Posterior cingulate gyrus (tissue), 11 donors: Measurements from ENCODE around the gene ANKDD1B.
A peak's percentile ranks its signal among the peaks of the same experiment; 100 is the strongest.

ENCODE experiments used
- DNase-seq, 10 donors: peaks; one replicate each; pipeline versions ENCODE4 v3.0.0 to v3.0.0-alpha.2; 2020 to 2021; ENCODE audit warnings: mixed read lengths in 3 of 10
- intact Hi-C: fragments of 100-400 bp; cut with DNase I; formaldehyde crosslinking; loops from one replicate; pipeline ENCODE4 v1.15.1; 2023

ANKDD1B gene

DNA sequence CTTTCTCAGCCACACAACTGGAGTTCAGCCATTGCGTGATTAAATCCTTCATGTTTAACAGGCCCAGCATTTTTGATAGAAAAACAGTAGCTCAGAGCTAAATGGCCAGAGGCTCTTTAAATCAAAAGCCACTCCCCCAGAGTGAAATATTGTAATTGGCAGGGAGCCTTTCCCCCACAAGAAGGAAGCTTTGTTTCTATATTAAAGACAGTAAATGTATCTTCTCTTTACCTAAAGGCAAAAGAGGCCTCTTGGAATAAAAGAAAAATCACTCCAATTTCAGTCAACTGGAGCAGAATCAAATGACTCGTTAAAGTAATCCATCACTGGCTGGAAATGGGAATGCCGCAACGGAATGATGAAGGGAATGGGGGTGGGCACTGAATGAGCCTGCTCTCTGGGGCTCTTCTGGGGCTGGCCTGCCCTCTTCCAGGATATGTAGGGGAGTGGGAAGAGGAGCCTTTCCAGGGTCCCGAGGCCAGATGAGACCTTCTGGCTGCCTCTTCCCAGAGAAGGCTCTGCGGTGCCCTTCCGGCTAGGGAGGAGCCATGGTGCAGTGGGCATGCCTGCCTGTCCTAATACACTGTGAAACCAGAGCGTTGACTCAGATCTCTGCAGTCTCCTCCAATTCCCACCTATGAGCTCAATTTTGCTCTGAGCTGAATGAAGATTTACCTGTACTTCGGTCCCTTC, 45.2 kb downstream of the ANKDD1B start:
- DNase-seq, result peak in 9 of 10 donors; percentile 35 to 92 (median 44)
- intact Hi-C loops, result no loop called here

DNA sequence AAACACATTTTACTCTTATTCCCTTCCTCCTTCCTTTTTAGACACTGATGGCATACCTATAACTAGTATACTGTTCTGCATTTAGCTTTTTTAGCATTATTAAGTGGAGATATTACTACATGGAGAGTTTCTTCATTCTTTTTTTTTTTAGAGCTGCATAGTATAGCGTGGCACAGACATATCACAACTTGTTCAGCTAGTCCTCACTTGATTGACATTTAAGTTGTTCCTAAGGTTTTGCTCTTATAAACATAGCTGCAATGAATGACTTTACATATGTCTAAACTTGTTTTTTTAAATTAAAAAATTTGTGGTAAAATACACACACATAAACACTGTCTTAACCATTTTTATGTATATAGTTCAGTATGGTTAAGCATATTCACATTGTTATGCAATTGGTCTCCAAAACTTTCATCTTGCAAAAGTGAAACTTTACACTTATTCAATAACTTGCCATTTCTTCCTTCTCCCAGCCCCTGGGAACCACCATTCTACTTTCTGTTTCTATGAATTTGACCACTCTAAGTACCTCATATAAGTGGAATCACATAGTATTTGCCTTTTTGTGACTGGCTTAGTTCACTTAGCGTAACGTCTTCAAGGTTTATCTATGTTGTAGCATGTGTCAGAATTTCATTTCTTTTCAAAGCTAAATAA, 48.7 kb downstream of the ANKDD1B start:
- intact Hi-C loops, result no loop called here
- DNase-seq, result no peak

DNA sequence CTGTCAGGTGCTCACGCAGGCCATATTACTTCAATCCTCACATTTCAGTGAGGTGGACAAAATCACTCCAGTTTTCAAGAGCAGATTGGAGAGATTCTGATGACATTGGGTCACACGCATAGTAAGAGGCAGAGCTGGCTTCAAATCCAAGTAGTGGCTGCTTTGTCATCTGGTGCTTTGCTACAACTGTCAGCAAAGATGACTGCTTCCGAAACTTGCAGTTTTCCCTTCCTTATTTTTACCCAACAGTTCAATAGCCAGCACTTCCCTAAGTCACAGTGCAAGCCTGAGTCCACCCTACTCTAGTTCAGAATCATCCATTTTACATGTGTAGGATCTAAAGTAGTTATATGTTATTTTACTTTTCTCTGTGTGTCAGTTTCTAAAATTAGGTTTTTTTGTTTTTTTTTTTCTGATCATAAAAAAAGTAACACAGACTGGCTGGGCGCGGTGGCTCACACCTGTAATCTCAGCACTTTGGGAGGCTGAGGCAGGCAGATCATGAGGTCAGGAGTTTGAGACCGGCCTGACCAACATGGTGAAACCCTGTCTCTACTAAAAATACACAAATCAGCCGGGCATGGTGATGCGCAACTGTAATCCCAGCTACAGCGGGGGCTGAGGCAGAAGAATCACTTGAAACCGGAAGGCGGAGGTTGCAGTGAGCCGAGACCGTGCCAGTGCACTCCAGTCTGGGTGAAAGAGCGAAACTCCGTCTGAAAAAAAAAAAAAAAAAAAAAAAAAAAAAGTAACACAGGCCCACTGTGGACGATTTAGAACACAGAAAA, 49.6 kb downstream of the ANKDD1B start:
- intact Hi-C loops, result no loop called here
- no peak for DNase-seq

- no peak for DNase-seq
- intact Hi-C loops, result no loop called here
Observed at GRCh38 chr5:75662061-75662460, 50.8 kb downstream of the ANKDD1B start.

- intact Hi-C loops, result no loop called here
- DNase-seq, result no peak
Observed at GRCh38 chr5:75663579-75664284, 52.5 kb downstream of the ANKDD1B start.

DNA sequence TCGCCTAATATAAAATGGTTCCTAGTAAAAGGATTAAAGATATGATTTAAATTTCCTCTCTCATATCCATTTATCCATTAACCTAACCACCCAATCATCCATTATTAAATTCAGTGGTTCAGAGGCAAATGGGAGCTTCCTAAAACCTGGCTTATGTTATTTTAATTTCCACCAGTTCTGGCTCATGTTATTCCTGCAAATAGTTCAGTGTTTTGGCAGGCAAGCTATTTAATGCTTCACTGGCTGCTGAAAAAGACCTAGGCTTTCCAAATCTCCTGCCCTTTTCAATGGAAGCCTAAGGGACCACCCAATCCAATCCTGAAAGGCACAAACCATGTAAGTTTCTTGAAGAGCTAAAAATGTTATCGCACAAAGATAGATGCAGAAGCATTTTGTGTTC, 53.7 kb downstream of the ANKDD1B start:
- intact Hi-C loops, result loop anchor here (5.0 kb wide), 1 partner anchor 153 kb away; the partner anchor contains the start of genes CERT1 and POLK
- DNase-seq, result no peak

GRCh38 chr5:75666801-75667200, 55.5 kb downstream of the ANKDD1B start:
- intact Hi-C loops, result loop anchor here (5.0 kb wide), 1 partner anchor 154 kb away; the partner anchor contains the start of genes CERT1 and POLK
- DNase-seq, result no peak

DNA sequence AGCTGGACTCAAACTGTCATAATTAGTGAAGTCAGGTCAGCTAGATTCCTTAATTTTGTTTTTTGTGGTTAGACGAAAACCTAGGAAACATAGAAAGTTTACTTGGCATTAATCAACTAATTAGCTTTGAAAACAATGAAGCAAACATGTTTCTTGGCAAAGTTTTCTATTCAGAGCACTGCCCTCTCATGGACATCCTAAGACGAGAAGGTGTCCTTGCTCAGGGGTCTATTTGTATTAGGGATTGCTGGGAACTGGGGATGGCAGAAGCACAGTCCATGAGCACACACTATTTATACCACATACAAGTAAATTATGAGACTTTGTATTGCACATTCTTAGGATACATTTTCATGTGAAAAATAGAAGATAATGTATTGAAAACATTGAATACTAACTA, 56.3 kb downstream of the ANKDD1B start:
- no peak for DNase-seq
- intact Hi-C loops, result loop anchor here (5.0 kb wide), 1 partner anchor 155 kb away; the partner anchor contains the start of genes CERT1 and POLK

DNA sequence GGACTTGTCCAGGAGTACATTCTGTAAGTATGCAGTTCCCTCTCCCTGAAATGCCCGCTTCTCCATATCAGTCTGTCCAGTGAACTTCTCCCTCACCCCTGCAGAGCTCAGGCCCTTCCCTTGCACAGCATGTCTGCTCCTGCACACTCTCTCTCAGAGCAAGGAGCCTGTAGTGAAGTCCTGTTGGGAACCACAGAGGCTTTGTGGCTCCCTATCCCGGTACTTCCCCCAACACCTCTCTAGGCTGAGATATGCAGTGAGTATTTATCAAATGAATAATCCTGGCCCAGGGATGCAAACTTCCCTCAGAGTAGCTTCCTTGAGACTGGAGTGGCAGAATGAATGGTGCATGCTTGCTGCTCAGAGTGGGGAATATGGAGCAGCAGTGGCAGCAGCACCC, 57.2 kb downstream of the ANKDD1B start:
- DNase-seq, result no peak
- intact Hi-C loops, result loop anchor here (5.0 kb wide), 1 partner anchor 156 kb away; the partner anchor contains the start of genes CERT1 and POLK

DNA sequence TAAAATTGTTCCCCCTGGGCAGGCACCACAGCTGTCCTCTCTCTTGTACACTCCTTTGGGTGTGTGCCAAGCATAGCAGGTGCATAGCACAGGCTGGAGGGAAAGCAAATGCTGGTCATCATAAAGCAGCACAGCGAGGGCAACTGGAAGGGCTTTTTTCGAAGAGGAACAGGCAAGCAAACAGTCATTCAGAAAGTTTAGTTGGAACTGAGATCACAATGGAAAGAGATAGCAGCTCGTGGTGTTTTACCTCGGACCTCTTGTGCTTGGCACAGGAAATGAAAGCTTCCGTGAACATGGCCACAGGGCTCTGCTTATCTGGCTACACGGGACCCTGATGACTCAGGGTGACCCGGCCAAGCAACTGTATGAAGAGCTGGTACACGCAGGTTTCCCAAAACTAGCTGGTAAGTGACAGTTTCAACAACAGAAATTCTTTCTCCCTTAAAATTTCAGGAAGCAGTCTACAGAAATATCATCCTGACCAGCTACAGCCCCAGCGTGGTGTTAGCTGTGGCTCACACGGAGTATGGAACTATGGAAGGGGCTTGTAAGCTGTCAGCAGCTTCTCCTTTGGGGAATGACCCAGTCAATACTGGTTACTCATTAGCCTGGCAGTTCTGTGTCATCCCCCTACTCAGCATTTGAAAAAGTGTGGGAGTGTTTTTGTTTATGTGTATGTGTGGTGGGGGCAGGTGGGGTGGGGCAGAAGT, 57.9 kb downstream of the ANKDD1B start:
- DNase-seq, result peak in 1 of 10 donors; percentile 10
- intact Hi-C loops, result loop anchor here (5.0 kb wide), 1 partner anchor 157 kb away; the partner anchor contains the start of genes CERT1 and POLK

DNA sequence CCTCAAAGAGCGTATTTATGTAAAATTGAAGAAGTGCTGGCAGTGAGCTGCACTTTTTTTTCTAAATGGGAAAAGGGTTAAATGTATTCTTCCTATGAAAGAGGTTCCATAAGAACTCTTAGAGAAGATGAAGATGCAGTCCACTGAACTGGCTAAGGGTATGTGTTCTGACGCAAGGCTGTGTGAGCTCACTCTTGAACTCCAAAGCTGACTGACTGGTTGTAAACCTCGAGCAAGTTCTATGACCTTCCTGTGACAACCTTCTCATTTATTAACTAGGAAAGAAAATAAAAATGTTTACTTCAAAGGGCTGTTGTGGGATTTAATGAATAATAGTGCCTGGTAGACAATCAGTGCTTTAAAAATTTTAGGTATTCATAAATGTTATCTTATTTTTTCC, 59.3 kb downstream of the ANKDD1B start:
- intact Hi-C loops, result no loop called here
- DNase-seq, result no peak

GRCh38 chr5:75671506-75671905, 60.3 kb downstream of the ANKDD1B start:
- intact Hi-C loops, result no loop called here

GRCh38 chr5:75672616-75673015, 61.4 kb downstream of the ANKDD1B start:
- intact Hi-C loops, result no loop called here
- no peak for DNase-seq

More at GRCh38 chr5:75671506-75671905, 60.3 kb downstream of the ANKDD1B start:
- no peak for DNase-seq

GRCh38 chr5:75675783-75676182, 64.5 kb downstream of the ANKDD1B start:
- intact Hi-C loops, result no loop called here
- no peak for DNase-seq

- no peak for DNase-seq
- intact Hi-C loops, result no loop called here
Observed at GRCh38 chr5:75677607-75678006, 66.4 kb downstream of the ANKDD1B start.

GRCh38 chr5:75678155-75678554, 66.9 kb downstream of the ANKDD1B start:
- intact Hi-C loops, result no loop called here
- DNase-seq, result no peak

- DNase-seq, result no peak
- intact Hi-C loops, result loop anchor here (2.0 to 10.0 kb wide), 2 partner anchors 346 to 444 kb away; partner anchors contain the start of genes ANKRD31 and HMGCR
Observed at GRCh38 chr5:75681125-75681830, 70.0 kb downstream of the ANKDD1B start.

DNA sequence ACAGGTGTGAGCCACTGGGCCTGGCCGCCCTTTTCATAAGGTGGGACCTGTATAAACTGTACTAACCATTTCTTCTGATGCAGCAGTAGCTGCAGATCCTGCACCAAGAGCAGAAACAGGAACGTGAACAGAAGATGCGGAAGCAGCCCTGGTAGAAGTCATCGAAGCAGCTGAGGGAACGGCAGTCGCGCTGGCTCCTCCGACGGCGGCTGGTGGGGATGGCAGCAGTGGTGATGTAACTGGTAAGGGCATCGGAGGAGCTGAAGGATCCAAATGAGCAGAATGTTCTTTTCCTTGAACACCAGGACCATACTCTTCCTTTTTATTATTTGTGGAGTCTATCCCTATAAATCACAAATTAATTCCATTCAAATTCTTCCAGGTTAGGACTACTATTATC, 73.9 kb downstream of the ANKDD1B start:
- intact Hi-C loops, result loop anchor here (10.0 kb wide), 1 partner anchor 350 kb away; the partner anchor contains the start of gene HMGCR
- no peak for DNase-seq

DNA sequence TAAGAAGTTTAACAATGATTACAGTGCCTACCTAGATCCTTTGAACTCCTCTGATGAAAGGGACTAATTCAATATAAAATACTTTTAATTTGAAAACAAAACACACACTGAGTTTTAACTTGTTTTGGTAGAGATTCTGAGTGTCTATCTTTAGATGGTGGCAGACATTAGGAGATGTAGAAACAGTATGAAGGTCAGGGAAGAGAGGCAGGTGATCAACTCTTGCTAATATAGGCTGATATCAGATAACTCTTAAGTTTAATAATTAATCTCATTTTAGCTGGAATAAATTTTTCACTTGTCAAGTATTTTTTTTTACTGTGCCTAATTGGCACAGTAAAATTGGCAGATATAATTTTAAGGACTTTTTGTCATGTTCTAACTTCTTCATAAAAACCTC, 75.2 kb downstream of the ANKDD1B start:
- no peak for DNase-seq
- intact Hi-C loops, result loop anchor here (10.0 kb wide), 1 partner anchor 352 kb away; the partner anchor contains the start of gene HMGCR
